Osteoblast (primary cell): ENCODE data around the gene ABAT. TPM values are rescaled to one million over a fixed set of nuclear protein-coding genes. Genes with fewer than 3 reads are reported as not detected.

Experiments
- DNase-seq: peaks from one replicate; pipeline ENCODE4 v3.0.0; 2011; ENCODE audit warnings: low spot score, mixed read lengths; ENCODE audit not compliant: insufficient read length; ENCODE audit errors: missing footprints
- H2AFZ ChIP-seq: 2 replicates; pipeline ENCODE4 v1.6.0; 2011; ENCODE audit warnings: mild to moderate bottlenecking, low read length
- H3K27ac ChIP-seq: 2 replicates; pipeline ENCODE4 v1.5.1; 2011; ENCODE audit warnings: mild to moderate bottlenecking, low read depth, low read length, moderate library complexity
- H3K27me3 ChIP-seq: 2 replicates; pipeline ENCODE4 v1.6.0; 2012; ENCODE audit warnings: mild to moderate bottlenecking, control low read depth, inconsistent platforms, low read length, moderate library complexity; ENCODE audit not compliant: insufficient read depth
- H3K36me3 ChIP-seq: 2 replicates; pipeline ENCODE4 v1.5.1; 2011; ENCODE audit warnings: mild to moderate bottlenecking, low read length, control low read depth, moderate library complexity; ENCODE audit not compliant: insufficient read depth
- H3K4me1 ChIP-seq: 2 replicates; pipeline ENCODE4 v1.5.1; 2011; ENCODE audit warnings: mild to moderate bottlenecking, low read length, control low read depth, moderate library complexity; ENCODE audit not compliant: insufficient read depth
- H3K4me2 ChIP-seq: 2 replicates; pipeline ENCODE4 v1.6.0; 2011; ENCODE audit warnings: mild to moderate bottlenecking, low read length; ENCODE audit not compliant: insufficient read depth
- H3K4me3 ChIP-seq: fragments of 200-600 bp; sonication (generic); 3 replicates; pipeline ENCODE4 v1.5.1; 2012; ENCODE audit warnings: mild to moderate bottlenecking, low read length, inconsistent platforms; ENCODE audit not compliant: insufficient read depth
- H3K79me2 ChIP-seq: 2 replicates; pipeline ENCODE4 v1.6.0; 2012; ENCODE audit warnings: mild to moderate bottlenecking, low read length, control low read depth, inconsistent platforms; ENCODE audit not compliant: insufficient read depth
- H3K9me3 ChIP-seq: 2 replicates; pipeline ENCODE4 v1.5.1; 2011; ENCODE audit warnings: low read depth, low read length, control low read depth
- H4K20me1 ChIP-seq: 2 replicates; pipeline ENCODE4 v1.6.0; 2012; ENCODE audit warnings: mild to moderate bottlenecking, low read length, control low read depth; ENCODE audit not compliant: insufficient read depth
- total RNA-seq: library from RNA; depleted of rRNA; stranded (reverse); fragments of >200 nt; gene quantifications from 2 replicates; pipeline ENCODE4 v1.2.3, GENCODE V29; 2012
- TF ChIP-seq, protein P1 (sequence below): IDR thresholded peaks from 2 replicates; pipeline ENCODE4 v1.5.1; 2011; ENCODE audit warnings: mild to moderate bottlenecking, low read depth, low read length, moderate library complexity; ENCODE audit errors: extremely low read depth

The ABAT gene
- total RNA-seq, 1 donor = 6.5 TPM

DNA sequence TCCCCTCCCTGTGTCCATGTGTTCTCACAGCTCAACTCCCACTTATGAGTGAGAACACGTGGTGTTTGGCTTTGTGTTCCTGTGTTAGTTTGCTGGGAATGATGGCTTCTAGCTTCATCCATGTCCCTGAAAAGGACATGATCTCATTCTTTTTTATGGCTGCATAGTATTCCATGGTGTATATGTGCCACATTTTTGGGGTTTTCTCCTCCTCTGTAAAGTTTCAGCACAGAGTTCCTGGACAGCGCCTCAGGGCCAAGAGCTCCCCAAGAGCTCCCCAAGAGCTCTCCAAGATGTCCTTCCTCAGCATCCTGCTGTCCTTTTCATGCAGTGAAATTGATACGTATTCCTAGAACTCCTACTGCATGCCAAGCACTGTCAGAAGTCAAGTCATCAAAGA is 6.9 kb upstream of the ABAT start:
- Histone ChIP-seq H2AFZ (no peak overlapping the region), H3K36me3 (no peaks in the 10 kb centered on the region), H3K4me3 (no peak overlapping the region), H3K27ac (no peak overlapping the region), H3K4me1 (no peaks in the 10 kb centered on the region), H3K79me2 (no peaks in the 10 kb centered on the region), H3K4me2 (no peak overlapping the region), H4K20me1 (no peaks in the 10 kb centered on the region), H3K9me3 (no peaks in the 10 kb centered on the region), H3K27me3 (no peaks in the 10 kb centered on the region)
- DNase-seq = no peak
- TF ChIP-seq, protein P1, sequence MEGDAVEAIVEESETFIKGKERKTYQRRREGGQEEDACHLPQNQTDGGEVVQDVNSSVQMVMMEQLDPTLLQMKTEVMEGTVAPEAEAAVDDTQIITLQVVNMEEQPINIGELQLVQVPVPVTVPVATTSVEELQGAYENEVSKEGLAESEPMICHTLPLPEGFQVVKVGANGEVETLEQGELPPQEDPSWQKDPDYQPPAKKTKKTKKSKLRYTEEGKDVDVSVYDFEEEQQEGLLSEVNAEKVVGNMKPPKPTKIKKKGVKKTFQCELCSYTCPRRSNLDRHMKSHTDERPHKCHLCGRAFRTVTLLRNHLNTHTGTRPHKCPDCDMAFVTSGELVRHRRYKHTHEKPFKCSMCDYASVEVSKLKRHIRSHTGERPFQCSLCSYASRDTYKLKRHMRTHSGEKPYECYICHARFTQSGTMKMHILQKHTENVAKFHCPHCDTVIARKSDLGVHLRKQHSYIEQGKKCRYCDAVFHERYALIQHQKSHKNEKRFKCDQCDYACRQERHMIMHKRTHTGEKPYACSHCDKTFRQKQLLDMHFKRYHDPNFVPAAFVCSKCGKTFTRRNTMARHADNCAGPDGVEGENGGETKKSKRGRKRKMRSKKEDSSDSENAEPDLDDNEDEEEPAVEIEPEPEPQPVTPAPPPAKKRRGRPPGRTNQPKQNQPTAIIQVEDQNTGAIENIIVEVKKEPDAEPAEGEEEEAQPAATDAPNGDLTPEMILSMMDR = no peak

GRCh38 chr16:8668113-8668512 is 6.3 kb upstream of the ABAT start:
- Histone ChIP-seq H3K36me3 (no peaks in the 10 kb centered on the region), H2AFZ (no peak overlapping the region), H3K4me1 (no peaks in the 10 kb centered on the region), H4K20me1 (no peaks in the 10 kb centered on the region), H3K79me2 (no peaks in the 10 kb centered on the region), H3K4me2 (no peak overlapping the region), H3K4me3 (no peak overlapping the region), H3K9me3 (no peaks in the 10 kb centered on the region), H3K27ac (no peak overlapping the region), H3K27me3 (no peaks in the 10 kb centered on the region)
- TF ChIP-seq, protein P1 = no peak
- no peak for DNase-seq

DNA sequence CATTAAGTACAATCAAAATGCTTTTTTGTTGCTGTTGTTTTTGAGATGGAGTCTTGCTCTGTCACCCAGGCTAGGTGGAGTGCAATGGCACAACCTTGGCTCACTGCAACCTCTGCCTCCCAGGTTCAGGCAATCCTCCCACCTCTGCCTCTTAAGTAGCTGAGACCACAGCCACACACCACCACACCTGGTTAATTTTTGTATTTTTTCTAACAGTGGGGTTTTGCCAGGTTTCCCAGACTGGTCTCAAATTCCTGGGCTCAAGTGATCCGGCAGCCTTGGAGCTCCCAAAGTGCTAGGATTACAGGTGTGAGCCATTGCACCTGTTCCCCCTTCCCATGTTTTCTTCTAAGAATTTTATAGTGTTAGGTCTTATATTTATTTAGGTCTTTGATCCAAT is 4.9 kb upstream of the ABAT start:
- Histone ChIP-seq H3K9me3 (no peaks in the 10 kb centered on the region), H3K4me3 (no peak overlapping the region), H2AFZ (no peak overlapping the region), H3K79me2 (no peaks in the 10 kb centered on the region), H3K27me3 (no peaks in the 10 kb centered on the region), H3K4me2 (no peak overlapping the region), H3K27ac (no peak overlapping the region), H3K4me1 (peaks cover 4% of the 10 kb centered on the region), H4K20me1 (no peaks in the 10 kb centered on the region), H3K36me3 (no peaks in the 10 kb centered on the region)
- no peak for DNase-seq
- TF ChIP-seq, protein P1 = no peak

DNA sequence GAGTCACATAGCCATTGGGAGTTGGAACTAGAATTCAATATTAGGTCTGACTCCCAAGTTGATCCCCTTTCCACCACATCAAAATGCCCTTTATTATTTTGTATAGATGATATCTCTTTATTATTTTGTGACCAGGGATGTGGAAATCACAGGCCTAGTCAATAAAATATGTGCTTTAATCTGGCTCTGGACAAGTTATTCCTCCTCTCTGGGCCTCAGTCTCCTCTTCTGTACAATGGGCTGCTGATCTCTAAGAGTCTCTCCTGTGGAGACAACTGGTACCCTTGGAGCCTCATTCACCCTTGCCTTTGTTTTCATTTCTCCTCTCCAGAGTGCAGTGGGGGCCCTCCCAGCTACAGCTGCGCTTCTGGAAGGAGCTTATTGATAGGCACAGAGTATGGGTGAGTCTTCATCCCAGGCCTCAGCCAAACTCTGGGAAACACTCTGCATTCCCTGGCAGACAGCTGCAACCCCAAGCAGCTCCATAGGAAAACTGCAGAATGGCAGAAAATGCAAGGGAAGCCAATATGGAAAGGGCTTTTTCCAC is 4.3 kb upstream of the ABAT start:
- no peak for DNase-seq
- no peak overlapping the region for H3K4me2 ChIP-seq
- H3K36me3 ChIP-seq = no peaks in the 10 kb centered on the region
- H3K27me3 ChIP-seq = no peaks in the 10 kb centered on the region
- no peak overlapping the region for H3K27ac ChIP-seq
- TF ChIP-seq, protein P1 = no peak
- H2AFZ ChIP-seq = no peak overlapping the region
- H3K4me1 ChIP-seq = peaks cover 7% of the 10 kb centered on the region
- H3K9me3 ChIP-seq = no peaks in the 10 kb centered on the region
- H4K20me1 ChIP-seq = no peaks in the 10 kb centered on the region
- no peaks in the 10 kb centered on the region for H3K79me2 ChIP-seq
- H3K4me3 ChIP-seq = no peak overlapping the region
